OCI-LY7 (cell line): Measurements from ENCODE around the gene VPS26A. TPM values are rescaled to one million over a fixed set of nuclear protein-coding genes. Genes with fewer than 3 reads are reported as not detected.

Experiments
- BruUV-seq: library from RNA; stranded (reverse); fragments of 400-500 nt; replicated peaks from 2 replicates; lab custom pipeline; 2021; lab: Mats Ljungman, UMichigan
- CTCF ChIA-PET: fragments of 300-600 bp; sonication (Branson Sonifier 250); formaldehyde crosslinking; loops from one replicate; lab custom pipeline; 2022; ENCODE audit warnings: antibody characterized with exemption; ENCODE audit not compliant: unreplicated experiment; lab: Charles Lee
- POLR2A ChIA-PET: fragments of 300-600 bp; sonication (Branson Sonifier 250); formaldehyde crosslinking; loops from one replicate; lab custom pipeline; 2022; ENCODE audit warnings: antibody characterized with exemption; lab: Charles Lee
- DNase-seq: peaks from one replicate; pipeline ENCODE4 v3.0.0-alpha.2; 2015; ENCODE audit warnings: low spot score
- H2AFZ ChIP-seq: fragments of 200-600 bp; sonication (generic), shearing (Covaris generic); 2 replicates; pipeline ENCODE4 v1.6.1; 2014; ENCODE audit warnings: mild to moderate bottlenecking, antibody characterized with exemption, low read length, moderate library complexity
- H3K27ac ChIP-seq: fragments of 200-600 bp; sonication (generic); 2 replicates; pipeline ENCODE4 v1.5.1; 2014; ENCODE audit warnings: mixed run types, low read depth, mild to moderate bottlenecking, moderate library complexity, low read length, inconsistent platforms; ENCODE audit not compliant: poor library complexity, severe bottlenecking
- H3K36me3 ChIP-seq: fragments of 200-600 bp; sonication (generic); 2 replicates; pipeline ENCODE4 v1.6.1; 2014; ENCODE audit warnings: mild to moderate bottlenecking, antibody characterized with exemption, low read length, moderate library complexity, mixed read lengths; ENCODE audit not compliant: insufficient read depth
- H3K4me1 ChIP-seq: fragments of 200-600 bp; sonication (generic); 2 replicates; pipeline ENCODE4 v1.5.1; 2014; ENCODE audit warnings: mild to moderate bottlenecking, low read length; ENCODE audit not compliant: insufficient read depth, poor library complexity, severe bottlenecking
- H3K4me2 ChIP-seq: fragments of 200-600 bp; sonication (generic); 2 replicates; pipeline ENCODE4 v1.6.1; 2014; ENCODE audit warnings: mild to moderate bottlenecking, low read length
- H3K4me3 ChIP-seq: fragments of 200-600 bp; sonication (generic); 2 replicates; pipeline ENCODE4 v1.5.1; 2014; ENCODE audit warnings: mild to moderate bottlenecking, low read depth, low read length; ENCODE audit not compliant: poor library complexity, severe bottlenecking
- H3K79me2 ChIP-seq: fragments of 200-600 bp; sonication (generic); 2 replicates; pipeline ENCODE4 v1.6.1; 2016; ENCODE audit warnings: low read depth, mild to moderate bottlenecking, low read length, moderate library complexity, mixed read lengths; ENCODE audit not compliant: insufficient read depth
- H3K9me2 ChIP-seq: fragments of 200-600 bp; sonication (generic); 2 replicates; pipeline ENCODE4 v1.6.1; 2016; ENCODE audit warnings: mild to moderate bottlenecking, low read length, mixed read lengths; ENCODE audit not compliant: insufficient read depth
- H3K9me3 ChIP-seq: fragments of 200-600 bp; sonication (generic); 2 replicates; pipeline ENCODE4 v1.6.1; 2014; ENCODE audit warnings: mild to moderate bottlenecking, mixed run types, low read length, mixed read lengths
- H4K20me1 ChIP-seq: fragments of 200-600 bp; sonication (generic); 2 replicates; pipeline ENCODE4 v1.6.1; 2014; ENCODE audit warnings: mild to moderate bottlenecking, antibody characterized with exemption, low read length, moderate library complexity, mixed read lengths; ENCODE audit not compliant: insufficient read depth
- EZH2phosphoT487 ChIP-seq: fragments of 200-600 bp; sonication (generic); IDR thresholded peaks from 2 replicates; pipeline ENCODE4 v1.6.1; 2018; ENCODE audit warnings: low read depth, borderline replicate concordance, mild to moderate bottlenecking, mixed run types, antibody characterized with exemption, low read length, moderate library complexity, mixed read lengths
- intact Hi-C: fragments of 100-400 bp; cut with micrococcal nuclease; formaldehyde crosslinking; loops from one replicate; pipeline ENCODE4 v1.10.0; 2022; ENCODE audit not compliant: unreplicated experiment
- total RNA-seq, 2 experiments: library from RNA; depleted of rRNA in 1 of 2; stranded (reverse); fragments of >200 nt in 1 of 2; shearing (Covaris generic) in 1 of 2; gene quantifications; 2 replicates each; pipeline ENCODE4 v1.2.3, GENCODE V29; 2014 to 2022
- TF ChIP-seq, protein P1 (sequence below): fragments of 200-600 bp; sonication (generic); conservative IDR thresholded peaks from 2 replicates; pipeline ENCODE4 v1.5.1; 2014; ENCODE audit warnings: mild to moderate bottlenecking, antibody characterized with exemption, low read length, moderate library complexity, mixed read lengths

The VPS26A gene
- total RNA-seq, 2 experiments from 2014 or later: 10.0 to 41.7 TPM

DNA sequence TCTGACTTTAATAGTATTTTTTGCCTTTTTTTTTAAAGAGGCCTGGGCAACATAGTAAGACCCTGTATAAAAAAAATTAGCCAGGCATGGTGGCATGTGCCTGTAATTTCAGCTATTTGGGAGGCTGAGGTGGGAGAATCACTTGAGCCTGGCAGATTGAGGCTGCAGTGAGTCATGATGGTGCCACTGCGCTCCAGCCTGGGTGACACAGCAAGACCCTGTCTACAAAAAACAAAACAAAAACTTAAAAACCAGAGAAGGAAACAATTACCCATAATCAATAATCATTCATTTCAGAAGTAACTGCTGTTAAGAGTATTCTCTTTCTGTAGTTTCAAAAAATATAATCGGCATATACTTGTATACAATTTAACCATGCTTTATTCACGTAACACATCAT lies 28.0 kb downstream of the VPS26A start:
- ChIA-PET POLR2A (interaction anchor here (0.8 kb wide), 1 partner anchor 67 kb away, joined by 3 read pairs; no protein-coding TSS in a partner anchor), CTCF (interaction anchor here (0.6 kb wide), 1 partner anchor 255 kb away, joined by 3 read pairs; no protein-coding TSS in a partner anchor)
- no peaks in the 10 kb centered on the region for H3K36me3 ChIP-seq
- BruUV-seq: no TSS peak
- no peaks in the 10 kb centered on the region for H3K4me1 ChIP-seq
- no peaks in the 10 kb centered on the region for H4K20me1 ChIP-seq
- intact Hi-C loops: no loop called here
- no peak overlapping the region for H3K4me3 ChIP-seq
- no peak overlapping the region for H2AFZ ChIP-seq
- no peaks in the 10 kb centered on the region; the same call in 1 of the 2 replicates for H3K79me2 ChIP-seq
- no peak overlapping the region for H3K27ac ChIP-seq
- no peaks in the 10 kb centered on the region for H3K9me2 ChIP-seq
- no peak for DNase-seq
- TF ChIP-seq, protein P1, sequence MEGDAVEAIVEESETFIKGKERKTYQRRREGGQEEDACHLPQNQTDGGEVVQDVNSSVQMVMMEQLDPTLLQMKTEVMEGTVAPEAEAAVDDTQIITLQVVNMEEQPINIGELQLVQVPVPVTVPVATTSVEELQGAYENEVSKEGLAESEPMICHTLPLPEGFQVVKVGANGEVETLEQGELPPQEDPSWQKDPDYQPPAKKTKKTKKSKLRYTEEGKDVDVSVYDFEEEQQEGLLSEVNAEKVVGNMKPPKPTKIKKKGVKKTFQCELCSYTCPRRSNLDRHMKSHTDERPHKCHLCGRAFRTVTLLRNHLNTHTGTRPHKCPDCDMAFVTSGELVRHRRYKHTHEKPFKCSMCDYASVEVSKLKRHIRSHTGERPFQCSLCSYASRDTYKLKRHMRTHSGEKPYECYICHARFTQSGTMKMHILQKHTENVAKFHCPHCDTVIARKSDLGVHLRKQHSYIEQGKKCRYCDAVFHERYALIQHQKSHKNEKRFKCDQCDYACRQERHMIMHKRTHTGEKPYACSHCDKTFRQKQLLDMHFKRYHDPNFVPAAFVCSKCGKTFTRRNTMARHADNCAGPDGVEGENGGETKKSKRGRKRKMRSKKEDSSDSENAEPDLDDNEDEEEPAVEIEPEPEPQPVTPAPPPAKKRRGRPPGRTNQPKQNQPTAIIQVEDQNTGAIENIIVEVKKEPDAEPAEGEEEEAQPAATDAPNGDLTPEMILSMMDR: no peak
- TF ChIP-seq EZH2phosphoT487: no peak
- no peaks in the 10 kb centered on the region for H3K9me3 ChIP-seq
- no peak overlapping the region for H3K4me2 ChIP-seq

DNA sequence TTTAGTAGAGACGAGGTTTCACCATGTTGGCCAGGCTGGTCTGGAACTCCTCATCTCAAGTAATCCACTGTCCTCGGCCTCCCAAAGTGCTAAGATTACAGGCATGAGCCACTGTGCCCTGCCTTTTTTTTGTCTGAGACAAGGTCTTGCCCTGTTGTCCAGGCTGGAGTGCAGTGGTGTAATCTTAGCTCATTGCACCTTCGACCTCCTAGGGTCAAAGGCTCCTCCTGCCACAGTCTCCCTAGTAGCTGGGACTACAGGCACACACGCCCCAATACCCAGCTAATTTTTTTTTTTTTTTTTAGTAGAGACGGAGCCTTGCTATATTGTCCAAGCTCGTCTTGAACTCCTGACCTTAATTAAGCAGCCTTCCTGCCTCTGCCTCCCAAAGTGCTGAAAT lies 29.2 kb downstream of the VPS26A start:
- BruUV-seq: no TSS peak
- no peak for DNase-seq
- Histone ChIP-seq H3K4me3 (no peak overlapping the region), H3K4me1 (no peaks in the 10 kb centered on the region), H3K9me3 (no peaks in the 10 kb centered on the region), H3K36me3 (peaks cover 5% of the 10 kb centered on the region), H3K27ac (no peak overlapping the region), H4K20me1 (no peaks in the 10 kb centered on the region), H3K79me2 (no peaks in the 10 kb centered on the region), H3K4me2 (no peak overlapping the region), H3K9me2 (no peaks in the 10 kb centered on the region), H2AFZ (no peak overlapping the region)
- ChIA-PET CTCF (no interaction called here), POLR2A (interaction anchor here (0.6 to 1.1 kb wide), 2 partner anchors 10 to 28 kb away, joined by 3 to 5 read pairs; no protein-coding TSS in a partner anchor)
- no peak for TF ChIP-seq EZH2phosphoT487
- TF ChIP-seq, protein P1: no peak
- intact Hi-C loops: no loop called here

DNA sequence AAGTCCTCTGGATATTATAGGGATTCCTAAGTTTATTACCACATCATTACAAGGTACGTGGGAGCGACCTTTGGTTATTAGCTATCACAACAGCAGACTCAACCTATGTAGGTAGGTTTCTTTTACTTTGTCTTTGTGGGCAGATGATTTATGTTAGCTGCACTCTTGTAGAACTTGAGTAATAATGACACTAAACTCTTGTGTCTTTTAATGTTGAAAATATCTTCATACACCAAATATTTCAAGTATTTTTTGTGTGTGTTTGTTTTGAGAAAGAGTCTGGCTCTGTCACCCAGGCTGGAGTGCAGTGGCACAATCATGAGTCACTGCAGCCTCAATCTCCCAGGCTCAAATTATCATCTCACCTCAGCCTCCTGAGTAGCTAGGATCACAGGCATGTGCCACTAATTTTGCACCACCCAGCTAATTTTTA lies 36.8 kb downstream of the VPS26A start:
- CTCF ChIA-PET: no interaction called here
- Histone ChIP-seq H3K79me2 (no peaks in the 10 kb centered on the region), H3K9me2 (no peaks in the 10 kb centered on the region), H3K4me1 (no peaks in the 10 kb centered on the region), H4K20me1 (no peaks in the 10 kb centered on the region), H3K4me3 (no peak overlapping the region), H3K9me3 (no peaks in the 10 kb centered on the region), H2AFZ (no peak overlapping the region), H3K36me3 (peaks cover 39% of the 10 kb centered on the region), H3K27ac (no peak overlapping the region), H3K4me2 (no peak overlapping the region)
- no TSS peak for BruUV-seq
- DNase-seq: no peak
- intact Hi-C loops: no loop called here
- no peak for TF ChIP-seq EZH2phosphoT487
- TF ChIP-seq, protein P1: no peak
- POLR2A ChIA-PET: no interaction called here
